ENCODE data around the gene LRBA.
"Not testable (repeated sequence)": the region's sequence is repeated elsewhere in the genome, so short reads cannot be mapped to it uniquely, and the experiment has no call there.

LRBA gene

DNA sequence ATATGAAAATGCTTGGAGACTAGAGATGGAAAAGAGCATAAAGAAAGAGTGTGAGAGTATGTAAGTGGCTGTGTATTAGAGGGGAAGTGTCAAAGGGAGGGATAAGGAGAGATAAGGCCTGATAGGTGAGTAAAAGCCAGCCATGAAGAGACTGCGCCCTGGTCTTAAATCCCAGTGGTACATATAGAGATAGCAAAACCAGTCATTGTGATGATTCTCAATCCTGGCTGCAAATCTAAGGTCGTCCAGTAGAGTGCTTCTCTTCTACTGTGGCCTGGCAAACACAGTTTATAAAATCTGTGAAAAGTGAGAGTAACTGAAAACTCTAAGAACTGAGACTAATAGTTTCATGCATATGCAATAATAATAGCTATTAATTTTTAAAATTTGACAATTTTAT, 346.3 kb downstream of the LRBA start:
- no peak for DNase-seq (ENCODE audit: low spot score)

DNA sequence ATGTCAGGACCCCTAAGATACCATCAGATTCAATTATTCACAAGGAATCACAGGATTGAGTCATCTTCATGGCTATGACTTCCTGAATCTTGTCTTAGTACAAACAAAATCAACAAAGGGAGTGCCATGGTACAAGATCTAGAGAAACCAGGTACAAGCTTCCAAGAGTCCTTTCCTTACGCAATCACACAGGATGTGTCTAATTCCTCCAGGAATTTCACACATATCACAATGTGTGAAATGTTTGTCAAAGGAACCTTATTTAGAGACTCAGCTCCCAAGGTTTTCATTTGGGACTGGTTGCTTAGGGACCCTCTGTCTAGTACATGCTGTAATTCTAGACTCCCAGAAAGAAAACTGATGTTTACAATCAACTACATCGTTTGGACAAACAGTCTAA, 350.1 kb downstream of the LRBA start:
- no peak for DNase-seq (ENCODE audit: low spot score)

DNA sequence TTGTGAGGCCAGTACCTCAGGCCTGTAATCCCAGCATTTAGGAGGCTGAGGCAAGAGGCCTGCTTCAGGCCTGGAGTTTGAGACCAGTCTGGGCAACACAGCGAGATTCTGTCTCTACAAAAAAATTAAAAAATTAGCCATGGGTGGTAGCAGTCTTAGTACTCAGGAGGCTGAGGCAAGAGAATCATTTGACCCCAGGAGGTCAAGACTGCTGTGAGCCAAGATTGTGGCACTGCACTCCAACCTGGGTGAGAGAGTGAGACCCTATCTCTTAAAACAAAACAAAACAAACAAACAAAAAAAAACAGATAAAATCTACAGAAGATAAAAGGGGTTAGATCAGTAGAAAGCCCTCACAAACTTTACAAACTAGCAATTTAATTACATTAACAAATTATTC, 352.4 kb downstream of the LRBA start:
- no peak for DNase-seq (ENCODE audit: low spot score)

DNA sequence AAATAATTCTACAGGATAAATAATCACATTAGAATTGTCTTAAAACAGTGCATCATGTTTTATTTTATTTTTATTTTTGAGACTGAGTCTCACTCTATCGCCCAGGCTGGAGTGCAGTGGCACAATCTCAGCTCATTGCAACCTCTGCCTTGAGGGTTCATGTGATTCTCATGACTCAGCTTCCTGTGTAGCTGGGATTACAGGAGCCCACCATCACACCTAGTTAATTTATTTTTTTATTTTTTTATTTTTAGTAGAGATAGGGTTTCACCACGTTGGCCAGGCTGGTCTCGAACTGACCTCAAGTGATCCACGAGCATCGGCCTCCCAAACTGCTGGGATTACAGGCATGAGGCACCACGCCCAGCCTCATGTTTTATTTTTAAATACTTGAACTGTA, 353.5 kb downstream of the LRBA start:
- DNase-seq (ENCODE audit: low spot score): not testable (repeated sequence)

DNA sequence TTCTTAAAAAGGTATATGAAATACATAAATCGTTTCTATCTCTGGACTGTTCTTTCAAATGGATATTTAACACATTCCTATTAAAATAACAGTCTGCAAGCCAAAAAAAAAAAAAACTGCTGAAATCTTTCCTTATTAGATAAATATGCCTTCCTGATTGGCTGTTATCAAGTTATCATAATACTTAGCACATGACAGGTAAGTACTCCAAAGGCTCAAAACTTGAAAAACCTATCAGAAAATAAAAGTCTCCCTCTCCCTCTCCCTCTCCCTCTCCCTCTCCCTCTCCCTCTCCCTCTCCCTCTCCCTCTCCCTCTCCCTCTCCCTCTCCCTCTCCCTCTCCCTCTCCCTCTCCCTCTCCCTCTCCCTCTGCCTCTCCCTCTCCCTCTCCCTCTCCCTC, 356.8 kb downstream of the LRBA start:
- not testable (repeated sequence) for DNase-seq (ENCODE audit: low spot score)

DNA sequence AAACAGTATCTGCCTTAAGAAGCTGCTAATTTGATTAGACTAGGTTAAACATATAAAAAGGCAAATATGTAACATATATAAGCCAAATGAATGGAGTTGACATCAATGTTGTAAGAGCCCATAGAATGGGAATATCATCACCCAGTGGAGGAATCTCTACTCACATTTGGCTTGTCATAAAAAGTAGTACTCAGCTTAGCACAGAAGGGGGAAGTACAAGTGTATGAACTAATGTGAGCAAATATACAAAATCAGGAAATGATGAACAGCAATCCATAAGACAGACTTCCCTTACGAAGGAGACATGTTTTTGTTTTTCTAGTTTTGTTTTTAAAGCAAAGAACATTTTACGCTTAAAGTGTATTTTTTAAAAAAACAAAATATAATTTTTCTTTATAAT, 358.2 kb downstream of the LRBA start:
- DNase-seq (ENCODE audit: low spot score): no peak

DNA sequence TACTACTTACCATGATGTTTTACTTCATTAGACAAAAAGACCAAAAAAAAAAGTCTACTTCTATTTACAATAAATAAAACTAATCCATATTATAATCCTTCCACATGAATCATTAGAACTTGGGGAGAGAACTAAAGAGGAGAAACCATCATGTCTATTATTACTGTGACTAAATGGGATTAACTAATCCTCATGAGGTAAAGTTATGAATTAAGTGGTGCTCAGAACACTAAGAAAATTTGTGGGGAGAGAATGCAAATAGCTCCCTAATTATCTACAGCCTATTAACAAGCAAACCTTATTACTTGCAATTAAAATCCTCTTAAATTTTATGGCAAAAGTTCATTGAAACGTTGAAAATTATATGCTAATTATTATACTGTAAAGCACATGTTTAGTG, 364.3 kb downstream of the LRBA start:
- DNase-seq (ENCODE audit: low spot score): no peak

DNA sequence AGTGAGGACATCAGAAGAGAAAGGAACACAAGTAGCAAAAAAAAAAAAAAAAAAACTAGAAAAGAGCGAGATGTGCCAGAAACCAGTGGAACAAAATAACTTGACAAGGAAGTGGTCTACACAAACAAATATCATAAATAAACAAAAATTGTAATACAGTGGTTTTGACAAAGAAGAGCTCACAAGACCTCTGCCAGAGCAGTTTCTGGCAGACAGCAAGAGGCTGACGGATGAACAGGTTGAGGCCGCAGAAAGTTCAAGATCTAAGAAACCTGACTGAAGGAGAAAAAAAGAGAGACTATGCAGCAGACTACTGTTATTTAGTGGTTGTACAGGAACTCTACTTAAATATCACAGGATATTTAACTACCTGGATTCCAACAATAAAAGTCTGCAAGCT, 367.0 kb downstream of the LRBA start:
- DNase-seq (ENCODE audit: low spot score): no peak

DNA sequence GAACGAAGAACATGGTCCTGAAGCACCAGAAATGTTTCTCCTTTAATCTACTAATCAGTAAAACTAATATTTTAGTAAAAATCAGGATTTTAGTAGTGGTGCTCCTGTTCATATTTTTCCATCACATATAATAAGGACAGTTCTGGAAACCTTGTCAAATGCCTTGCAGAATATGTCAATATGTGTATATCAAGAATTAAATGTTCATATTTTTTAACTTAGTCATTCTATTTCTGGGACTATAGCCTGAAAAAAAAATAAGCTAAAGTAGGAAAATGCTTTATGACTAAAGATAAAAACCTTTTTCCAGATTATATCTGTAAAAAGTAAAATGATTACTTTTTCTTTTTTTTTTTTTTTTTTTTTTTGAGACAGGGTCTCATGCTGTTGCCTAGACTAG, 368.1 kb downstream of the LRBA start:
- peak; percentile 13 for DNase-seq (ENCODE audit: low spot score)

DNA sequence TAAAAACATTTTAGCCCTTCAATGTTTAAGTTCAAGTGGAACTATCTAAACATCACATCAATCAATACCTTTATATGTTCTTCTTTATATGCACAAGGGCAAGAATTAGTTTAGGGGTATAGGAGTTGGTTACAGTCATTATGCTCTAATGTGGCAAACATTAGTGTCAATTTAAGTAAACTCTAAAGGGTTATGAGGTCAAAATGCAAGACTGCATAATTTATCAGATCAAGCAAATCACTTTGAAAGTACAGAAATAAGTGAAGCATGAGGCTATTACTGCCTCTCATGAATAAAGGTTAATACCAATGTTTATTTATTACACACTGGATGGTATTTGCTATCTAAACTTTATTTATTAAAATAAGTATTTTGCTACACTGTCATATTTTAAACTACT, 373.5 kb downstream of the LRBA start:
- no peak for DNase-seq (ENCODE audit: low spot score)

DNA sequence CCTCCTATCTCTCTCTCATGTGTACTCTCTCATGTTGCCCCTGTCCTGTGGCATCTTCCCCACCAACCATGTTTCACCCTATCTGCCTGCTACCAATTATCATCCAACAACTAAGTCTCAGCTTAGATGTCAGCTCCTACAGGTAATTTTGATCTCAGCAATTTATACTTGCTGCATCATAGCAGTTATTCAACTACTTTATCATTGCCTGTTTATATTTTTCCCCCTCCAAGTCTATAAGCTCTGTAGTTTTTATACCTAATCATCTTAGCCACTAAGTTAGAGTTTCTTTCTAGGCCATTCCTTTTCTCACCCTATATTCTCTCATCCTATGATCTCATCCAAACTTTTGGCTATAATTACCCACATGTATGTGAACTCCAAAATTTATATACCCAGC, 382.4 kb downstream of the LRBA start:
- no peak for DNase-seq (ENCODE audit: low spot score)

DNA sequence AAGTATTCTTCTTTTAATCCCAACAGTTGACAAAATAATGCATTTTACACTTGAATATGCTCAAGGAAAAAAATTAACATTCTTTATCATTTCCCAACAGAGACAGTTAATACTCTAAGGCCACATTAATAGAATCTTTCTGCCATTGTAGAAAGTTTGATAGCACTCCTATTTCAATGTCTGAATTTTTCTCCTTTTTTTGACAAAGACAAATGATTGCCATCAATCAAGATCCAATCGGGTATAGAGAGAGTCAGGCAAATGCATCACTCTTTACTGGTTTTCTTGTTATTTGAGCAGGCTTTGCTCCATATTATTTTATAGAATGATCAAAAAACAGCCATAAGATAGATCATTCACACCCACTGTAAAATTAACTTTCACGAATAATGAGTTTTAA, 387.0 kb downstream of the LRBA start:
- DNase-seq (ENCODE audit: low spot score): no peak

DNA sequence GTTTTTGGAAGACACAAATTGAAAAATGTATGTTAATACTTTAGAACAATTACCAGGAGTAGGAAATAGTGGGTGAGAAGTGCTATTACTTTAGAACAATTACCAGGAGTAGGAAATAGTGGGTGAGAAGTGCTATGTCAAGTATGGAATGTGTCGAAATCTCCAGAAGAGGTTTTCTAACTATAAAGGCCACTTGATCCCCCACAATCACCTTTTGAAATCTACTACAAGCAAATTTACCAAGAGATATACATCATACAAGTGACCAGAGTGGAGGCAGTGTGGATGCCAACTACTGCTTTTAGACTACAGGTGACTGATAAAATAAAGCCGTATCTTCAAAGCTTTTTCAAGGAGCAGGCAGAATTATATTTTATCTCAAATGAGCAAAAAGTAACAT, 390.1 kb downstream of the LRBA start:
- no peak for DNase-seq (ENCODE audit: low spot score)

DNA sequence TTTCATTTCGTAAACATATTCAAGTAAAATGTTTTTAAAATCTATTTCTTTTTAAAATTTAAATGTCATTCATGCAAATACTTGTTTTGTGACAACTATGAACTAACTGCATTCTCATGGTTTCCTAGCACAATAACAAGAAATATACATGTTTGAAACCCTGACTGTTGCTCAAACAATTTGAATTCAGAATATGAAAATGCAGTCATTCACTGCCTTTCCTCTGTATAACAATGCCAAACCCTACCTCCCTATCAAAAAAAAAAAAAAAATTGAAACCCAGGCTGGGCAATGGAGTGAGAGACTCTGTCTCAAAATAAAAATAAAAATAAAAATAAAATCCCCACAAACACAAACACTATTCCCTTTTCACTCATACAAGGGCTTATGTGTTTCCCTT, 391.0 kb downstream of the LRBA start:
- no peak for DNase-seq (ENCODE audit: low spot score)

DNA sequence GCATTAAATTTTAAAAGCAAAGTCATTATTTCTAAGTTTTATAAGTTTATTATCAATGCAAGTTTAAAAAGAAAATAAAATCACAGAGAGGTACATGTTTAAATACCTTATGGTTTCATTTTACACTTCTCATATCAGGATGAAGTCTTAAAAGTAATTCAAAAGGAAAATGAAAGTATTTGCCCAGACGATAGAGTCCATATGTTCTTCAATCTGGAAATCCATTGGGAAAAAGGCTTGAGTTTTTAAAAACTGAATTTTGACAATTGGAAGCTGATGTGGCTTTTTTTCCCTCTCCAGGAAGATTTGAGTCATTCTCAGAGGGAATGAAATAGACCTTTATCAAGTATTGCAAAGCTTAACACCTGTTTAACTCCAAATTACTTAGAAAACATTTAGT, 396.0 kb downstream of the LRBA start:
- DNase-seq (ENCODE audit: low spot score): no peak

DNA sequence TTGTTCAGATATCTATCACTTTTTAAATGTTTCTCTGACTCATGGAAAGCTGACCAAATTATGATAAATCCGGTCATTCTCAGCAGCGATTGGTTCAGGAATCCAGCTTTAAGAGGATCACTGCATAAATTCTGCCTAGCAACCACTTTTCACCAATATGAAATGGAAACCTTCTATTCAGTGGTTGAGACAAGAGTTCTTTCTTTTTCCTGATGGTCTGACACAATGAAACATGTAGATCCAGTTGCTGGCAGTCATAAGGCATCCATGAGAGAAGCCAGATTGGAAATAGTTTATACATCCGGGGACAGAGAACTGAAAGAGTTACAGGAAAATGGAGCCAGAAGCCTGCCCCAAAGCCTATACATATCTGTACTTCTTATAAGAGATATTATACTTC, 406.0 kb downstream of the LRBA start:
- DNase-seq (ENCODE audit: low spot score): no peak

DNA sequence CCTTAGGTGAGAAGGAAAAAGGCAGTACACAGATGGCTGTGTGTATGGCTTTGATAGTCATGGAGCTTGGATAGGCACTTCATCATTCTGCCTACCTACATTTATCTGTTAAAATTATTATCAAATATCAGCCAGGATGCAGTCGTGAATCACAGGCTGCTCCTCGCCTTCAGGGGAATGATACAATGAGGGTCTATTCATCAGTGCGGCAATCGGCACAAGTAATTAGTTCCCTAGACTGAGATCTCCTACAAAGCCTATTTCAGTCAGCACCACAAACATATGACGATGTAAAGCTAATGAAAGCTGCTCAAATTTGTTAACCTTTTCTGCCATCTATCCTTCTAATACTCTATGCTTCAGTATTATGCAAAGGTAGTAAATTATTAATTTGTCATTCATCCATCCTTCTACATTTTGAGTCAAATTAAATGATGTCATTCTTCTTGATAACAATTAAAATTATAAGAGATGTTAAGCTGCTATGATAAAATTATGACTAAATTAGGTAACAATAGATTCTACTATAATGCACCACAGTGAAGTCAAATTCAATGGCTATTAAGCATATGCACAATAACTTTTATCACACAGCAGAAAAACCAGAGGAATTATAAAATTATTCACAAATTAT, 414.2 kb downstream of the LRBA start:
- no peak for DNase-seq (ENCODE audit: low spot score)

DNA sequence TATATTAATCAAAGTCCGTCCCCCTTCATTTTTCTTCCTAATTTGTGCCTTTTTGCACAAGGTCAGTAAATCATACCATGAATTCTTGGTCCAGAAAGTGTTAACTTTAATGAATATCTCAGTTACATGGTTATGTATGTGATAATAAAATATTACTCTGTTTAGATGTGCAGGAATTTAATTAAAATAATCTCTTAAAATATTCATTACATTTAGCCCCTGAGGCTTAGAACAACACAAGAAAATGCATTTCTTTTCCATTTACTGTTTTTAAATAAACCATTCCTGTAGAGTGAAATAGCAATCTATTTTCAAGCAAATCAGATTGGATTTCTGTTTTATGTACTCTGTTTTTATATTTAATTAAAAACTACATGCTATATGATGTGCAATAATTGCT, 415.5 kb downstream of the LRBA start:
- no peak for DNase-seq (ENCODE audit: low spot score)

DNA sequence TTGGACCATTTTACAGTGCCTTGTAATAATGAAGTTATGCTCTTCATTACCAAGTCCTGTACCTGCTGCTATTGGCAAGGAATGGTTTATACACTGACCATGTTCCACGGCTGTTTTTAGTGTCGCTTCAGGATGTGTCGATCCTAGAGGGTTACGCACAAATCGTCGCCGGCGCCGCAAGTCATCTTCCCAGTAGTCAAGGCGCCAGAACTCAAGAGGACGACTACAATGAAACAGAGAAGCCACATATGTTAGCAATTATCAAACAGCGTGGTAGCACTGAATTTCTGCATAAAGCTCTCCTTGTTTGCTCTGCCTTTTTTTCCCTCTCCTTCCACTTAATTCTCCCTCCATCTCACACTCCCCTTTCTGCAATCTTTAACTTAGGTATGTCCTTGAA, 416.2 kb downstream of the LRBA start:
- DNase-seq (ENCODE audit: low spot score): no peak

DNA sequence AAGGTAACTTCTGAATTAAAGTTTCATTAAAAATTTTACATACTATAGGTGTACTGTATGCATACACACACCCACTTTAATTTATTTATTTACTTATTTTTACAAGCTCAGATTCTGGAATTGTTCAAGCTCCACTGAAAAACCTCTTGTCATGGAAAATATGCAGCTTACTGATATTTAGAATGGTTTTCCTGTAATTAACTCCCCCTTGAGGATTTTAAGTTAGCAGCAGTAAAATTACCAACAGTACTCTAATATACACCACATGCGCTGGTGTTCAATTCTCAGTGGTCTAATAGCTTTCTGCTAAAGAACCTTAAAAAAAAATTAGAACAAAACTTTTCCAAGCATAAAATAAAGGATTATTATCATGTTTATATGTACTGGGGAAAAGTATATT, 421.1 kb downstream of the LRBA start:
- no peak for DNase-seq (ENCODE audit: low spot score)

DNA sequence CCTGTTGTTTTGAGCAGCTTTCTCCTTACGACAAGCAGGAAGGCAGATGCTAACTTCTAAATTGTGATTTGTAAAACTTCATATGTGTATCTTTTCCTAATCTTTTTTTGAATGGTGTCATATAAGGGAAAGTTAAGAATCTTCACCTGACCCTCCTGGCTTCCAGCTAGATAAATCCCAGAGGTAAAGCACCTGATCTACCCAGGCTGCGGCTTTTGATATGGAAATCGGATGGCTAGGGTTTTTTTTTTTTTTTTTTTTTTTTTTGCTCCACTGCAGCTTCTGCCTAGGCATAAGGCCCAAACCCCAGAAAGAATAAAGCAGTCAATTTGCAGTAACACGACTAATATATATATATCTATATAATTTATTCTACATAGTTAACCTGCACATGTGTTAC, 423.2 kb downstream of the LRBA start:
- no peak for DNase-seq (ENCODE audit: low spot score)

DNA sequence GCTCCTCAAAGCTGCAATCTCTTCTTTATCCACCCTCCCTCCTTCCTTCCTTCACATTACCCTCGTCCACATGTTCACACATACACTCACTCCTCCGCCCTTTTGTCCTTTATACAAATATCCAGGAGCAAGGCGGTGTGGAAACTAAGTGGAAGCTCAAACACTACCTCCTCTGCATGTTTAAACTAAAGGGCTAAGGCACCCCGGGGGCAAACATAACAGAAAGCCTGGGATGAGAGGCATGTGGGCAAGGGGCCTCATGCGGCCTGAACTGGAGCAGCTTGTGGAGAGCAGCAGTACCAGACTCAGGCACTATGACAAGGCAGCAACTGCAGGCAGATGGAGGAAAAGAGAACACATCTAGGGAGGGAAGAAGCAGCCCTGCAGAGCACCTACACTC, 423.7 kb downstream of the LRBA start:
- no peak for DNase-seq (ENCODE audit: low spot score)

DNA sequence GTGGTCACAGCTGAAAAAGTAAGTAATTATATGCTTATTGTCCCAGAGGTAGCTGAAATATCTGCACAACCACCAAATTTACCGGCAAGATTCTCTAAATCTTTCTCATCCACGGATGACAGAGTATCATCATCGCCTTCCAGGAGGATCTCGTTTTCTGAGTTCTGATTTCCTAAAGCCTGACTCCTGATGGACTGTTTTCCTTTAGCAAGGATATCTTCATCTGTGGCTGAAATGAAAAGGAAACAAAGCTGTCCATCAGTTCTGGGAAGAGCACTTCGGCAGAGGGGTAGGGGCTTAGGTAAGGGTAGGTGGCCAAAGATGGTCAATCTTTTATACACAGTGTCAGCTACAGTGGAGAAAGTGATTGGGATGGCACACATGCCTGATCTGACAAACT, 424.5 kb downstream of the LRBA start:
- DNase-seq (ENCODE audit: low spot score): no peak

DNA sequence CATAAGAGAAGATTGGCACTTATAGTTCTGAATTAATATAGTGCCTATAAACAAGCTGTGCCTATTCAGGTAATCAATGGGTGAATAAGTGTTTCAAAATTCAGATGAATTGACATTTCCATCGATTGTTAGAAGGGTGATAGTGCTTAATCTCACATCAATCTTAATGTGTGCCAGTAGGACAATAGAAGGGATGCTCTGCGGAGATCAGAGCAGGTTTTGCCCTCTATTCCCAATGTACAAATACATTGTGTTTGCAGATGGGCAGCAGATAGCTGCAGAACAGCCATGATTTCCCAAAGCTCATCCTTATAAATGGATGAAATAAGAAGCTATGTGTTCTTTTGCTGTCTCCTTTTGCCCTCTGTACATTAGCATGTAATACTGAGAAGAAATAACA, 425.9 kb downstream of the LRBA start:
- DNase-seq (ENCODE audit: low spot score): no peak

DNA sequence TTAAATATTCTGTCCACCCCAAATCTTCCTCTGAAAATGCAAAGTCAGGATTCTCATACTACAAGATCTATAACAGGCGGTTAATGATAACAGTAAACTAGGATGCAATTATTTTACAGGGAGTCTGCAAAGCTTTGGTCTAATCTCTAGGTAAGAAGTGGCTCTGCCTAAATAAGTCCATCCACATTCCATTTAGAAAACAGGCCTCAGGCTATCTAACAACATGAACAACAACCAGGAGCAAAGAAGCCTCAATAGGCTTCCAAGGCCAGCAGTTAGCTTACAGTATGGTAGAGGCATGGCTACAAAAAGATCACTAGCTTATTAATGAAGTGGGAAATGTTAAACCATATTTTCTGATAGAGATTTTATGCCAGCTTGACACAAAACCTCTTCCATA, 426.8 kb downstream of the LRBA start:
- no peak for DNase-seq (ENCODE audit: low spot score)
